IMR-90 (cell line): ENCODE data around the gene ASMTL. TPM values are rescaled to one million over a fixed set of nuclear protein-coding genes. Genes with fewer than 3 reads are reported as not detected.
A peak's percentile ranks its signal among the peaks of the same experiment; 100 is the strongest.

Experiments used
- ATAC-seq: fragments of 200-7000 bp; cut with Tn5 transposase; 2 replicates; pipeline ENCODE4 v1.9.1; 2020; ENCODE audit warnings: low read depth, mild to moderate bottlenecking, moderate library complexity
- BruUV-seq: library from RNA; stranded (reverse); fragments of 400-500 nt; replicated peaks from 2 replicates; lab custom pipeline; 2021; lab: Mats Ljungman, UMichigan
- CTCF ChIA-PET: fragments of 300-600 bp; formaldehyde crosslinking; extraction: SDS; loops from one replicate; lab custom pipeline; 2021; ENCODE audit warnings: antibody characterized with exemption; lab: Yijun Ruan, JAX
- POLR2A ChIA-PET: fragments of 300-600 bp; sonication (Branson Sonifier 250); formaldehyde crosslinking; loops from one replicate; lab custom pipeline; 2022; ENCODE audit warnings: antibody characterized with exemption; ENCODE audit not compliant: unreplicated experiment; lab: Charles Lee
- DNase-seq: peaks from one replicate; pipeline ENCODE4 v3.0.0; 2013
- H2AFZ ChIP-seq: replicated peaks from 2 replicates; pipeline ENCODE3; 2013; ENCODE audit warnings: low read length, mild to moderate bottlenecking; ENCODE audit not compliant: poor library complexity
- H2AK5ac ChIP-seq: 2 replicates; pipeline ENCODE4 v1.6.1; 2013; ENCODE audit warnings: low read depth, low read length, inconsistent platforms
- H2AK9ac ChIP-seq: replicated peaks from 2 replicates; pipeline ENCODE3; 2013; ENCODE audit warnings: mild to moderate bottlenecking, low read depth, low read length, moderate library complexity; ENCODE audit not compliant: poor library complexity
- H2BK120ac ChIP-seq: 2 replicates; pipeline ENCODE4 v1.6.1; 2013; ENCODE audit warnings: low read depth, low read length, inconsistent platforms
- H2BK15ac ChIP-seq: 3 replicates; pipeline ENCODE4 v1.6.1; 2013; ENCODE audit warnings: low read depth, low read length, inconsistent platforms
- H2BK20ac ChIP-seq: 2 replicates; pipeline ENCODE4 v1.6.1; 2013; ENCODE audit warnings: low read depth, mild to moderate bottlenecking, inconsistent platforms, low read length, moderate library complexity
- H2BK5ac ChIP-seq: 2 replicates; pipeline ENCODE4 v1.6.1; 2013; ENCODE audit warnings: mild to moderate bottlenecking, low read depth, low read length, inconsistent platforms; ENCODE audit not compliant: poor library complexity, severe bottlenecking
- H3K14ac ChIP-seq: replicated peaks from 2 replicates; pipeline ENCODE4 v1.6.1; 2013; ENCODE audit warnings: low read depth, low read length, inconsistent platforms
- H3K18ac ChIP-seq: 2 replicates; pipeline ENCODE4 v1.6.1; 2013; ENCODE audit warnings: low read depth, low read length, control low read depth
- H3K23ac ChIP-seq: 2 replicates; pipeline ENCODE4 v1.6.1; 2013; ENCODE audit warnings: low read depth, low read length, inconsistent platforms
- H3K27ac ChIP-seq: 2 replicates; pipeline ENCODE4 v1.5.1; 2013; ENCODE audit warnings: mild to moderate bottlenecking, control low read depth, low read length; ENCODE audit not compliant: insufficient read depth
- H3K27me3 ChIP-seq: 2 replicates; pipeline ENCODE4 v1.6.1; 2013; ENCODE audit warnings: low read length; ENCODE audit not compliant: control insufficient read depth, insufficient read depth
- H3K36me3 ChIP-seq: 2 replicates; pipeline ENCODE4 v1.6.1; 2013; ENCODE audit warnings: low read length, mixed read lengths; ENCODE audit not compliant: control insufficient read depth, insufficient read depth
- H3K4ac ChIP-seq: 2 replicates; pipeline ENCODE4 v1.6.1; 2013; ENCODE audit warnings: low read depth, low read length, inconsistent platforms
- H3K4me1 ChIP-seq: 2 replicates; pipeline ENCODE4 v1.6.1; 2013; ENCODE audit warnings: low read length, mixed read lengths; ENCODE audit not compliant: control insufficient read depth, insufficient read depth
- H3K4me2 ChIP-seq: 2 replicates; pipeline ENCODE4 v1.6.1; 2013; ENCODE audit warnings: low read depth, mild to moderate bottlenecking, control low read depth, low read length, moderate library complexity
- H3K4me3 ChIP-seq: 2 replicates; pipeline ENCODE4 v1.5.1; 2013; ENCODE audit warnings: low read depth, mild to moderate bottlenecking, control low read depth, low read length, moderate library complexity; ENCODE audit not compliant: insufficient read depth
- H3K56ac ChIP-seq: 2 replicates; pipeline ENCODE4 v1.6.1; 2013; ENCODE audit warnings: low read length, inconsistent platforms; ENCODE audit not compliant: insufficient read depth; ENCODE audit errors: extremely low read depth
- H3K79me1 ChIP-seq, 2 experiments: 2 replicates each; pipeline ENCODE4 v1.6.1; 2013; ENCODE audit warnings: low read length in 2 of 2, inconsistent platforms in 1 of 2, low read depth in 1 of 2
- H3K9ac ChIP-seq: 2 replicates; pipeline ENCODE4 v1.6.1; 2013; ENCODE audit warnings: low read depth, low read length, control low read depth
- H3K9me1 ChIP-seq: 2 replicates; pipeline ENCODE4 v1.6.1; 2013; ENCODE audit warnings: low read length, inconsistent platforms; ENCODE audit not compliant: insufficient read depth
- H3K9me3 ChIP-seq: 2 replicates; pipeline ENCODE4 v1.6.1; 2013; ENCODE audit warnings: low read length; ENCODE audit not compliant: control insufficient read depth, insufficient read depth
- H4K20me1 ChIP-seq: 2 replicates; pipeline ENCODE4 v1.6.1; 2013; ENCODE audit warnings: low read length, inconsistent platforms; ENCODE audit not compliant: insufficient read depth
- H4K5ac ChIP-seq: 2 replicates; pipeline ENCODE4 v1.6.1; 2013; ENCODE audit warnings: mild to moderate bottlenecking, low read depth, low read length, control low read depth
- H4K8ac ChIP-seq, 2 experiments: 2 replicates each; pipeline ENCODE4 v1.6.1; 2013; ENCODE audit warnings: low read depth in 2 of 2, low read length in 2 of 2, control low read depth in 1 of 2, inconsistent platforms in 1 of 2
- H4K91ac ChIP-seq: 2 replicates; pipeline ENCODE4 v1.6.1; 2013; ENCODE audit warnings: low read depth, low read length, inconsistent platforms; ENCODE audit not compliant: insufficient read depth
- BHLHE40 ChIP-seq: fragments of 150-350 bp; IDR thresholded peaks from 2 replicates; pipeline ENCODE4 v1.6.1; 2016; ENCODE audit warnings: mild to moderate bottlenecking, low read depth, low read length
- CEBPB ChIP-seq: IDR thresholded peaks from 2 replicates; pipeline ENCODE4 v1.6.1; 2012; ENCODE audit warnings: low read depth, low read length, improper control_type of control experiment
- CHD1 ChIP-seq: IDR thresholded peaks from 2 replicates; pipeline ENCODE4 v1.6.1; 2012; ENCODE audit warnings: low read depth, low read length, improper control_type of control experiment
- CTCF ChIP-seq: conservative IDR thresholded peaks from 2 replicates; pipeline ENCODE4 v1.5.1; 2012; ENCODE audit warnings: mild to moderate bottlenecking, low read depth, low read length, improper control_type of control experiment
- ELK1 ChIP-seq: fragments of 150-350 bp; IDR thresholded peaks from 2 replicates; pipeline ENCODE4 v1.6.1; 2016; ENCODE audit warnings: low read depth, mild to moderate bottlenecking, low read length, moderate library complexity, borderline replicate concordance
- FOS ChIP-seq: fragments of 150-350 bp; IDR thresholded peaks from 2 replicates; pipeline ENCODE4 v1.6.1; 2016; ENCODE audit warnings: low read depth, low read length
- MAZ ChIP-seq: IDR thresholded peaks from 2 replicates; pipeline ENCODE4 v1.6.1; 2012; ENCODE audit warnings: low read depth, mild to moderate bottlenecking, low read length, improper control_type of control experiment, moderate library complexity, borderline replicate concordance
- MXI1 ChIP-seq: IDR thresholded peaks from 2 replicates; pipeline ENCODE4 v1.6.1; 2012; ENCODE audit warnings: low read depth, mild to moderate bottlenecking, low read length, moderate library complexity, borderline replicate concordance
- NFE2L2 ChIP-seq: fragments of 150-350 bp; IDR thresholded peaks from 2 replicates; pipeline ENCODE4 v1.6.1; 2016; ENCODE audit warnings: low read depth, mild to moderate bottlenecking, low read length
- POLR2A ChIP-seq: IDR thresholded peaks from 2 replicates; pipeline ENCODE4 v1.6.1; 2012; ENCODE audit warnings: mild to moderate bottlenecking, low read depth, low read length
- RAD21 ChIP-seq: IDR thresholded peaks from 2 replicates; pipeline ENCODE4 v1.6.1; 2012; ENCODE audit warnings: low read length, improper control_type of control experiment
- RCOR1 ChIP-seq: IDR thresholded peaks from 2 replicates; pipeline ENCODE4 v1.6.1; 2012; ENCODE audit warnings: mild to moderate bottlenecking, low read length, improper control_type of control experiment; ENCODE audit not compliant: insufficient replicate concordance
- RFX5 ChIP-seq: IDR thresholded peaks from 2 replicates; pipeline ENCODE4 v1.8.0; 2012; ENCODE audit warnings: low read depth, mild to moderate bottlenecking, low read length, moderate library complexity
- SMC3 ChIP-seq: fragments of 150-350 bp; IDR thresholded peaks from 2 replicates; pipeline ENCODE4 v1.6.1; 2016; ENCODE audit warnings: low read depth, mild to moderate bottlenecking, antibody characterized with exemption, low read length, moderate library complexity
- USF2 ChIP-seq: fragments of 150-350 bp; IDR thresholded peaks from 2 replicates; pipeline ENCODE4 v1.6.1; 2017; ENCODE audit warnings: mild to moderate bottlenecking, antibody characterized with exemption, low read length, low read depth
- WGBS, 2 experiments: methylation state at CpG; one replicate each; pipeline versions ENCODE4 v1.1.5 to v1.1.7; 2013; ENCODE audit warnings: missing lambda C conversion rate in 2 of 2; ENCODE audit not compliant: insufficient read length in 1 of 2; ENCODE audit errors: extremely low coverage in 2 of 2; 5-methylcytosine and 5-hydroxymethylcytosine counted together
- dilution Hi-C: fragments of 300-500 bp; cut with HindIII; formaldehyde crosslinking; loops from one replicate; pipeline ENCODE4 v1.14.3; 2018; ENCODE audit warnings: low sequenced_read_pairs; ENCODE audit not compliant: unreplicated experiment
- in situ Hi-C: fragments of 300-500 bp; cut with MboI; formaldehyde crosslinking; loops from 3 replicates; pipeline ENCODE4 v1.14.3; 2019; ENCODE audit warnings: low sequenced_read_pairs, inconsistent platforms, mixed read lengths
- intact Hi-C: fragments of 100-400 bp; cut with micrococcal nuclease; formaldehyde crosslinking; loops from 2 replicates; pipeline ENCODE4 v1.10.0; 2022
- polyA plus RNA-seq, 3 experiments: library from polyadenylated mRNA; depleted of rRNA; stranded (reverse); fragments of >200 nt; gene quantifications; 2 replicates each; pipeline ENCODE4 v1.2.3, GENCODE V29; 2012; ENCODE audit warnings: low replicate concordance in 1 of 3
- total RNA-seq: library from RNA; depleted of rRNA; stranded (reverse); fragments of >200 nt; gene quantifications from 2 replicates; pipeline ENCODE4 v1.2.3, GENCODE V29; 2012

ASMTL gene
- total and polyA plus RNA-seq, 2 of the 4 experiments (the other 2 are of a cell fraction): 13.4 to 33.4 TPM

- H2BK20ac ChIP-seq: no peak overlapping the region
- no peak overlapping the region for H2BK15ac ChIP-seq
- H3K27ac ChIP-seq: no peak overlapping the region
- no peak for DNase-seq
- H3K36me3 ChIP-seq: no peaks in the 10 kb centered on the region
- no peak overlapping the region for H2BK120ac ChIP-seq
- no peaks in the 10 kb centered on the region for H3K9me3 ChIP-seq
- no peaks in the 10 kb centered on the region for H3K27me3 ChIP-seq
- H3K14ac ChIP-seq: no peak overlapping the region
- no peaks in the 10 kb centered on the region for H3K79me1 ChIP-seq
- no peak overlapping the region for H3K4me2 ChIP-seq
- no peak for ATAC-seq
- H3K18ac ChIP-seq: no peak overlapping the region
- H2AK5ac ChIP-seq: no peak overlapping the region
- H3K9ac ChIP-seq: no peak overlapping the region
- intact Hi-C loops: no loop called here
- H3K56ac ChIP-seq: no peak overlapping the region
- no peak overlapping the region for H4K91ac ChIP-seq
- H2BK5ac ChIP-seq: no peak overlapping the region
- H3K4me3 ChIP-seq: no peak overlapping the region
- H4K20me1 ChIP-seq: no peaks in the 10 kb centered on the region
- H3K9me1 ChIP-seq: no peaks in the 10 kb centered on the region
- no peak overlapping the region for H2AK9ac ChIP-seq
- in situ Hi-C loops: no loop called here
- no peaks in the 10 kb centered on the region for H3K4me1 ChIP-seq
- POLR2A ChIA-PET: no interaction called here
- H4K8ac ChIP-seq: no peak overlapping the region
- no peak for TF ChIP-seq POLR2A
- TF ChIP-seq USF2: no peak
- no peak for TF ChIP-seq FOS
- no peak for TF ChIP-seq BHLHE40
- no peak for TF ChIP-seq MXI1
- TF ChIP-seq RAD21: no peak
- TF ChIP-seq CTCF: no peak
- TF ChIP-seq ELK1: no peak
- TF ChIP-seq NFE2L2: no peak
- TF ChIP-seq CHD1: no peak
- TF ChIP-seq RFX5: no peak
- no peak for TF ChIP-seq CEBPB
- TF ChIP-seq RCOR1: no peak
- TF ChIP-seq MAZ: no peak
- TF ChIP-seq SMC3: no peak
- dilution Hi-C loops: no loop called here
- H3K23ac ChIP-seq: no peak overlapping the region
- no peak overlapping the region for H2AFZ ChIP-seq
- TSS peak; percentile 38 for BruUV-seq
- WGBS, 2 experiments: 70% methylated on average over 2 of the region's 4 CpGs; no CpG with 5 or more reads in 1 of the 2 experiments
- no peak overlapping the region for H4K5ac ChIP-seq
- no peak overlapping the region for H3K4ac ChIP-seq
- CTCF ChIA-PET: no interaction called here
Observed at GRCh38 chrX:1368385-1368698, 84.4 kb downstream of the ASMTL start.
